Heart left ventricle (tissue), 13 donors: Measurements from ENCODE around the gene TNFSF4.

Experiments used
- CTCF ChIP-seq, 12 donors: fragments of 200-600 bp; sonication (generic) in 4 of 12; IDR thresholded peaks; one replicate each; pipeline versions ENCODE4 v1.5.0 to v1.8.0; 2018 to 2022; ENCODE audit warnings: antibody characterized with exemption in 12 of 12, mild to moderate bottlenecking in 5 of 12
- POLR2A ChIP-seq, 2 donors: fragments of 450-650 bp; IDR thresholded peaks; one replicate each; pipeline ENCODE4 v1.6.1; 2017; ENCODE audit warnings: antibody characterized with exemption in 2 of 2, mild to moderate bottlenecking in 2 of 2, moderate library complexity in 2 of 2
- donor health status: ischemic (EF 13 %, LVEDD 7.1; RV severe dilation, severe dysfunction).
- donor health status: DM: no; HTN: yes; CAD: no.
- donor health status: DM: no; HTN: no; CAD: no.
- donor health status: ischemic (EF 25% LVEDD 6.9; RV normal size, moderate dysfunction).
- donor health status: ischemic (EF 25% LVEDD 5.7; RV mildly dilated, moderate dysfunction).
- donor health status: ischemic (EF 35%, LVEDD 5.7; RV mildly dilated, moderate dysfunction).
- donor health status: nonischemic (EF 11% LVEDD 7.7; RV severe dilation, severe dysfunction).
- donor health status: DM: yes; HTN: yes; CAD: no.
- donor health status: PGD.
- donor health status: ischemic (EF 29% LVEDD 5.4; RV normal size, mild dysfunction).
- donor health status: nonischemic (EF 23%, LVEDD 6.1; RV moderate dilation, normal function).

GRCh38 chr1:173210716-173211231 is 3.6 kb upstream of the TNFSF4 start:
- TF ChIP-seq POLR2A (IDR thresholded peaks at IDR 0.05) (no peak), CTCF (IDR thresholded peaks at IDR 0.05) (no peak)
